ENCODE data around the gene CLEC17A. TPM values are rescaled to one million over a fixed set of nuclear protein-coding genes. Genes with fewer than 3 reads are reported as not detected.
"Not testable (repeated sequence)": the region's sequence is repeated elsewhere in the genome, so short reads cannot be mapped to it uniquely, and the experiment has no call there.

CLEC17A gene
- total RNA-seq, 1 donor = 1.6 TPM

DNA sequence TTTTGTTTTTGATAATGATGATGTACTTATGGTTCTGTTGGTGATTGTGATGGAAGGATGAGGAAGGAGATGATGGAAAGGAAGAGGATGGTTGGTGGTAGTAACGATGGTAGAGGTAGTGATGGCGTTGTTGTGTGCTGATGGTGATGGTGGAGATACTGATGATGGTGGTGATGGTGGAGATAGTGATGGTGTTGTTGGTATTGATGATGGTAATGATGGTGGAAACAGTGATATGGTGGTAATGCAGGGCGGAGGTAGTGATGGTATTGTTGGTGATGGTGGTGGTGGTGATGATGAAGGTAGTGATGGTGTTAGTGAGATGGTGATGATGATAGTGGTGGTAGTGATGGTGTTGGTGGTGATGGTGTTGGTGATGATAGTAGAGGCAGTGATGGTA is 12.7 kb downstream of the CLEC17A start:
- Histone ChIP-seq H3K9me3 (ENCODE audit: low read depth, low read length) (no peaks in the 10 kb centered on the region), H3K4me1 (ENCODE audit: insufficient read depth, low read length) (peaks cover 8% of the 10 kb centered on the region), H3K4me3 (ENCODE audit: low read length) (no peak overlapping the region), H3K27me3 (ENCODE audit: insufficient read depth, low read length) (no peaks in the 10 kb centered on the region)

DNA sequence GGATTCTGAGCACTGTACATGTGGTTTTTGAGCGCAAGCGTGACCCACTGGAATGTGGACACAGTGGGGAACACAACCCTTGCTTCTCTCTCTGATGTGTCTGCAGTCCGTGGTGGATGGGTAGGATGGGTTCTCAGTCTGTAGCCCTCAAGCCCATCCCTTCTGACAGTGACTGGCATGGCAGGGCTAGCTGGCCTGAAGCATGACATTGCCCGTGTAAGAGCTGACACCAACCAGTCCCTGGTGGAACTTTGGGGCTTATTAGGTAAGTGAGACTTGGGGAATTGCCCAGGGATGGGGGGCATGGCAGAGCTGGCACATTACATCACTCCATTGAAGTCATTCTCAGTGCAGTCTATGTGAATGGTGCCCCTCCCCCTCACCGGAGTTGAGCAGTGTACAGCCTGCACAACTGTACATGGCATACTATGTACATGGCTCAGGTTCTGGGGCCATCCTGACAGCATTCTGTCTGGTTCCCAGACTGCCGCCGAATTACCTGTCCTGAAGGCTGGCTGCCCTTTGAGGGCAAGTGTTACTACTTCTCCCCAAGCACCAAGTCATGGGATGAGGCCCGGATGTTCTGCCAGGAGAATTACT is 16.8 kb downstream of the CLEC17A start:
- Histone ChIP-seq H3K9me3 (ENCODE audit: low read depth, low read length) (no peaks in the 10 kb centered on the region), H3K27me3 (ENCODE audit: insufficient read depth, low read length) (no peaks in the 10 kb centered on the region), H3K4me3 (ENCODE audit: low read length) (no peak overlapping the region), H3K4me1 (ENCODE audit: insufficient read depth, low read length) (peaks cover 13% of the 10 kb centered on the region)

DNA sequence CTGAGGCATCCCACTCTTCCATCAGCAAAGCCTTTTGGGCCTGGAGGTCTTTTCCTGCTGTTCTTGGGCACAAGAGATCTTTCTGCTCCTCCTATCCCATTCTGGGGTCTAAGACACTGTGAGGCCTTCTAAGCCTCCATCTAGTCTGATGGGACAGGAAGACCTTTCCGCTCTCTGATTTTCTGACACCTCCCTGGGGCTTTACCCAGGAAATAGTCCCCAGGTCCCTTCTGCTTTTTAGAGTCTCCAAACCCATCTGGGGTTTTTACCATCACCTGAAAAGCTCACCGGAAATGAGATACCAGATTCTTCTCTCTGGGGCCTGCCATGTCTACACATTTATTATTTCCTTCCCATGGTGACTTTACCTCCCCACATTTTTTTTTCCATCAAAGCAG is 21.1 kb downstream of the CLEC17A start:
- Histone ChIP-seq H3K4me1 (ENCODE audit: insufficient read depth, low read length) (peaks cover 40% of the 10 kb centered on the region), H3K9me3 (ENCODE audit: low read depth, low read length) (no peaks in the 10 kb centered on the region), H3K27me3 (ENCODE audit: insufficient read depth, low read length) (no peaks in the 10 kb centered on the region), H3K4me3 (ENCODE audit: low read length) (no peak overlapping the region)

DNA sequence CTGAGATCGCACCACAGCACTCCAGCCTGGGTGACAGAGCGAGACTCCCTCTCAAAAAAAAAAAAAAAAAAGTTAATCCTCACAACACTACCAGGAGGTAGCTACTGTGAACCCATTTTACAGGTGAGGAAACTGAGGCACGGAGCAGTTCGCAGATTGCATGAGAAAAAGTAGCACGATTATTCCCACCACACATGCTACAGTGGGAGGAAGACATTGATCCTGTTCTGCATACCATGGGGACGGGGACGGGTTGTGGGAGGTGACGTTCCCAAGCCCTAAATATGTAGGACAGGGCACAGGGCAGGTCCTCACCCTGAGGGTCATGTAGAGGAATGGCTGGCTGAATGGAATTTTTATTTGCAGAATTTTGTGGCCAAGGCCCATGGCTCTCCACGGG is 23.7 kb downstream of the CLEC17A start:
- Histone ChIP-seq H3K4me3 (ENCODE audit: low read length) (no peak overlapping the region), H3K4me1 (ENCODE audit: insufficient read depth, low read length) (peaks cover 56% of the 10 kb centered on the region), H3K9me3 (ENCODE audit: low read depth, low read length) (no peaks in the 10 kb centered on the region), H3K27me3 (ENCODE audit: insufficient read depth, low read length) (no peaks in the 10 kb centered on the region)

DNA sequence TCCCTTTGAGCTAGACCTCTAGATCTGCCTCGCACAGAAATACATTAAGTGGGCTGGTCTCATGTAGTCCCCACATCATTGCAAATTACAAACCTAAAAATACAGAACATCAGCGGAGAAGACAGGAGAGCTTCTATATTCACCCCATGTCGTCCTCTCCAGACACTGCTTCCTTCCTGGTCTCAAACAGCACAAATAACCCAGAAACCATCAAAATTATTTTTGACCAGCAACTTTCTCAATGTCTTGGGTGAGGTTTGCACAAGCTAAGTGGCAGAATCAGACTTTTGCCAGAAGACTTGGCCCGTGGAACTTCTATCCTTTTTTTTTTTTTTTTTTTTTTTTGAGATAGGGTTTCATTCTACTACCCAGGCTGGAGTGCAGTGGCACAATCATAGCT is 28.2 kb downstream of the CLEC17A start:
- no peak overlapping the region for H3K4me3 ChIP-seq (ENCODE audit: low read length)
- H3K4me1 ChIP-seq (ENCODE audit: insufficient read depth, low read length) = peaks cover 81% of the 10 kb centered on the region
- H3K27me3 ChIP-seq (ENCODE audit: insufficient read depth, low read length) = no peaks in the 10 kb centered on the region
- H3K9me3 ChIP-seq (ENCODE audit: low read depth, low read length) = no peaks in the 10 kb centered on the region

DNA sequence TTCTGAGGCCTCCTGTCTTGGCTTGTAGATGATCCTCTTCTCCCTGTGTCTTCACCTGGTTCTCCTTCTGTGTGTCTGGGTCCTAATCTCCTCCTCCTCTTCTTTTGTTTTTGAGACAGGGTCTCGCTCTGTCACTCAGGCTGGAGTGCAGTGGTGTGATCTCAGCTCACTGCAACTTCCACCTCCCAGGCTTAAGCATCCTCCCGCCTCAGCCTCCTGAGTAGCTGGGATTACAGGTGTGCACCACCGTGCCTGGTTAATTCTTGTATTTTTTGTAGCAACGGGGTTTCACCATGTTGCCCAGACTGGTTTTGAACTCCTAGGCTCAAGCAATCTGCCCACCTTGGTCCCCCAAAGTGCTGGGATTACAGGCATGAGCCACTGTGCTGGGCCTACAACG is 29.4 kb downstream of the CLEC17A start:
- not testable (repeated sequence) for H3K9me3 ChIP-seq (ENCODE audit: low read depth, low read length); H3K27me3 ChIP-seq (ENCODE audit: insufficient read depth, low read length); H3K4me3 ChIP-seq (ENCODE audit: low read length)
- H3K4me1 ChIP-seq (ENCODE audit: insufficient read depth, low read length) = peaks cover 82% of the 10 kb centered on the region

DNA sequence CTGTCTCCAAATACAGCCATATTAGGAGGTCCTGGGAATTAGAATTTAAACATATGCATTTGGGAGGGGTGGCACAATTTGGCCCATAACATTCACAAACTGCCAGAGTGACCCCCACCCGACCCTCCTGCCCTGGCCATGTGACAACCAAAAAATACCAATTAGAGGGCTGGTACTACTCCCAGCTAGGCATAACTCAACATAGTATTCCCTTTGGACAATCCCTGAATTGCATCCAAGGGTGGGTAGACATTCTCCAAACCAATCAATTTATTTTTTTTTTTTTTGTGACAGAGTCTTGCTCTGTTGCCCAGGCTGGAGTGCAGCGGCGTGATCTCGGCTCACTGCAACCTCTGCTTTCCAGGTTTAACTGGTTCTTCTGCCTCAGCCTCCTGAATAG is 29.8 kb downstream of the CLEC17A start:
- H3K9me3 ChIP-seq (ENCODE audit: low read depth, low read length) = no peaks in the 10 kb centered on the region
- peaks cover 86% of the 10 kb centered on the region for H3K4me1 ChIP-seq (ENCODE audit: insufficient read depth, low read length)
- H3K4me3 ChIP-seq (ENCODE audit: low read length) = no peak overlapping the region

DNA sequence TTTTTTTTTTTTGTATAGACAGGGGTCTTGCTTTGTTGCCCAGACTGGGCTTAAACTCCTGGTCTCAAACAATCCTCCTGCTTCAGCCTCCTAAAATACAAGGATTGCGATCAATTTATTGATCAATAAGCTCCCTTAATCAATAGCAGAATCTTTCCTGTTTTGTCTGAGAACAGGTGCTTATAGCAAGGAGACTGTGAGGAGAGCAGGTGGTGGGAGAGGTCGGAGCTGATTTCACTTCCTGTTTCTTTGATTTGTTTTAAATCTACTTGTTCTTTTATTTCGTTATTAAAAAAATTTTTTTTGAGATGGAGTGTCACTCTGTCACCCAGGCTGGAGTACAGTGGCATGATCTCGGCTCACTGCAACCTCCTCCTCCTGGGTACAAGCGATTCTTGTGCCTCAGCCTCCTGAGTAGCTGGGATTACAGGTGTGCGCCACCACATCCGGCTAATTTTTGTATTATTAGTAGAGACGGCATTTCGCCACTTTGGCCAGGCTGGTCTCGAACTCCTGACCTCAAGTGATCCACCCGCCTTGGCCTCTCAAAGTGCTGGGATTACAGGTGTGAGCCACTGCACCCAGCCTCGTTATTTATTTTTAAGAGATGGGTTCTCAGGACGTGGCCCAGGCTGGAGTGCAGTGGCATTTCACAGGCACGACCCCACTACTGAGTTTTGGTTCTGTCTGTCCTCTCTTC is 30.7 kb downstream of the CLEC17A start:
- not testable (repeated sequence) for H3K9me3 ChIP-seq (ENCODE audit: low read depth, low read length); H3K27me3 ChIP-seq (ENCODE audit: insufficient read depth, low read length); H3K4me3 ChIP-seq (ENCODE audit: low read length)
- H3K4me1 ChIP-seq (ENCODE audit: insufficient read depth, low read length) = peaks cover 81% of the 10 kb centered on the region

More for the DNA sequence above, 29.8 kb downstream of the CLEC17A start:
- no peaks in the 10 kb centered on the region for H3K27me3 ChIP-seq (ENCODE audit: insufficient read depth, low read length)

DNA sequence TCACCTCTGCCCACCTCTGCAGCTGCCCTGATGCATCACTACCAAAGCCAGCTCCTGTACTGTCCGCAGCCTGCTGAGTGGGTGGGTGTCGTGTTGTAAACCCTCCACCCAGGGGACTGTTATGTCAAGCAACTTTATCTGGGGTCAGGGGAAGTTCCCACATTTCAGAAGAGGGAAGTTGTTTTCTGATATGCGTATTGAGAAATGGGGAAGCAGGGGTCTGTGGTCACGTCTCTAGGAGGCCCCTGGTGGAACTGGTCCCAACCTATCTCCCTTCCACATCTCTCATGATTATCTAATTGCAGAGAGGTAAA is 31.2 kb downstream of the CLEC17A start:
- Histone ChIP-seq H3K4me3 (ENCODE audit: low read length) (no peak overlapping the region), H3K27me3 (ENCODE audit: insufficient read depth, low read length) (no peaks in the 10 kb centered on the region), H3K9me3 (ENCODE audit: low read depth, low read length) (peaks cover 3% of the 10 kb centered on the region), H3K4me1 (ENCODE audit: insufficient read depth, low read length) (peaks cover 76% of the 10 kb centered on the region)

DNA sequence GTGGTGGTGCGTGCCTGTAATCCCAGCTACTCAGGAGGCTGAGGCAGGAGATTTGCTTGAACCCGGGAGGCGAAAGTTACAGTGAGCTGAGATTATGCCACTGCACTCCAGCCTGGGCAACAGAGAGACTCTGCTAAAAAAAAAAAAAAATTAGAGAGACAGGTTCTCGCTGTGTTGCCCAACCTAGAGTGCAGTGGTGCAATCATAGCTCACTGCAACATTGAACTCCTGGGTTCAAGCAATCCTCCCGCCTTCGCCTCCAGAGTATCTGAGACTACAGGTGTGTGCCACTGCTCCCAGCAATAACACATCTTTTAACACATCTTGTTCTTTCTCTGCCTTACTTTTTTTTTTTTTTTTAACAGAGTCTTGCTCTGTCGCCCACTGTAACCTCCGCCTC is 32.7 kb downstream of the CLEC17A start:
- H3K4me3 ChIP-seq (ENCODE audit: low read length) = no peak overlapping the region
- H3K27me3 ChIP-seq (ENCODE audit: insufficient read depth, low read length) = no peaks in the 10 kb centered on the region
- H3K4me1 ChIP-seq (ENCODE audit: insufficient read depth, low read length) = peaks cover 70% of the 10 kb centered on the region
- H3K9me3 ChIP-seq (ENCODE audit: low read depth, low read length) = peaks cover 13% of the 10 kb centered on the region

DNA sequence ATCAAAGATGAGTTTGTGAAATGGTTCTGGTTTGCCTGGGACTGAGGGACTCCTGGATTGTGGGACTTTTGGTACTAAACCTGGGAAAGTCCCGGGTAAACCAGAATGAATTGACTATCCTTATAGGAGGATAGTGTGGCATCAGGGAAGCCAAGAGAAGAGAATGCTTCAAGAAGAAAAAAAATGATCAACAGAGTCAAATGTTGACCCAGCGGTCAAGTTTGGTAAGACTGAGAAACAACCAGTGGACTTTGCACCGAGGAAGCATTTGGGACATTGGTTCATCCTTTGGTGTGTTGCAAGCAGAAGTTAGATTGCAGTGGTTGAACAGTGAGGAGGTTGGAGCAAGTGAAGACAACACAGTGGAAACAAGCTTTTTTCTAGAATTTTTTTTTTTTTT is 33.5 kb downstream of the CLEC17A start:
- Histone ChIP-seq H3K4me1 (ENCODE audit: insufficient read depth, low read length) (peaks cover 63% of the 10 kb centered on the region), H3K4me3 (ENCODE audit: low read length) (no peak overlapping the region), H3K9me3 (ENCODE audit: low read depth, low read length) (peaks cover 13% of the 10 kb centered on the region), H3K27me3 (ENCODE audit: insufficient read depth, low read length) (no peaks in the 10 kb centered on the region)

DNA sequence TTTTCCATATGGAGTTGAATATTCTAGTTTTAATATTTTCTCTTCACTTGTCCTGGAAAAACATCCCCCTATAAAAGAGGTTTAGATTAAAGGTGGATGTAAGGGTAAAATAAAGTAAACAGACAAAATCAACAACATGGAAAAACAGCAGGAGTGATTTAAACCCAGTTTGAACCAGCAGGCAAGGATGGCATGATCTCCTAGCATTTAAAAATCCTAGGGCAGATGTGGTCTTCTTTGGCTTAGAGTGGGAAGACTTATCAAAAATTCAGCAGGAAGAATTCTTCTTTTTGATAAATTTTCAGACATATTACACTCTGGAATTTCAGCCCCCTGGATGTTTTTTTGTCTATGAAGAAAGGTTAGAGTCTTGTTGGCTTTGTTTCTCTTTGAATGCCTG is 36.5 kb downstream of the CLEC17A start:
- peaks cover 33% of the 10 kb centered on the region for H3K4me1 ChIP-seq (ENCODE audit: insufficient read depth, low read length)
- peaks cover 13% of the 10 kb centered on the region for H3K9me3 ChIP-seq (ENCODE audit: low read depth, low read length)
- no peak overlapping the region for H3K4me3 ChIP-seq (ENCODE audit: low read length)
- no peaks in the 10 kb centered on the region for H3K27me3 ChIP-seq (ENCODE audit: insufficient read depth, low read length)

DNA sequence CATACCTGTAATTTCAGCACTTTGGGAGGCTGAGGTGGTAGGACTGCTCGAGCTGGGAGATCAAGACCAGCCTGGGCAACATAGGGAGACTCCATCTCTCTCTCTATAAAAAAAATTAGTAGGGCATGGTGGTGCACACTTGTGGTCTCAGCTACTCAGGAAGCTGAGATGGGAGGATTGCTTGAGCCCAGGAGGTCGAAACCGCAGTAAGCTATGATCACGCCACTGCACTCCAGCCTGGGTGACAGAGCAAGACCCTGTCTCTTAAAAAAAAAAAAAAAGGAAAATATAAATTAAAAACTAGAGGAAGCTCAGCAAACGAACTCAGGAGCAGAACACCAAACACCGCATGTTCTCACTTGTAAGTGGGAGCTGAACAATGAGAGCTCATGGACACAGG is 41.6 kb downstream of the CLEC17A start:
- not testable (repeated sequence) for H3K4me3 ChIP-seq (ENCODE audit: low read length); H3K27me3 ChIP-seq (ENCODE audit: insufficient read depth, low read length)

DNA sequence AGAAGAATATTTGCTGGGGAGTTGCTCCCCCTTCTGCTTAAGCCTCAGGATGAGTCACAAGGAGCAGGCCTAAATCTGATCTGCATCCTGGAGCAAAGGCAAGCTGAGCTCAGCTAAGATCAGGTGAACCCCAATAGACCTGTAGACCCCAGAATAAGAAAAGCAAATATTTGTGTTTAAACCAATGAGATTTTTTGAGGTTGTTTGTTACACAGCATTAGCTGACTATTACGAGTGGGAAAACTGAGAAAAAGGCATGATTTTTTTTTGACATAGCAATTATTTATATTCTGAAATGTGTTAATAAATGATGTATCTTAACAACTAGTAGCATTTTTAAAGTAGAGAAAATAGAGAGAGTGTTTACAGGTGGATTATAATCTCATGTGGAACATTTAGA is 46.7 kb downstream of the CLEC17A start:
- Histone ChIP-seq H3K4me1 (ENCODE audit: insufficient read depth, low read length) (no peaks in the 10 kb centered on the region), H3K27me3 (ENCODE audit: insufficient read depth, low read length) (no peaks in the 10 kb centered on the region)

More for the DNA sequence above, 41.6 kb downstream of the CLEC17A start:
- not testable (repeated sequence) for H3K9me3 ChIP-seq (ENCODE audit: low read depth, low read length); H3K4me1 ChIP-seq (ENCODE audit: insufficient read depth, low read length)

DNA sequence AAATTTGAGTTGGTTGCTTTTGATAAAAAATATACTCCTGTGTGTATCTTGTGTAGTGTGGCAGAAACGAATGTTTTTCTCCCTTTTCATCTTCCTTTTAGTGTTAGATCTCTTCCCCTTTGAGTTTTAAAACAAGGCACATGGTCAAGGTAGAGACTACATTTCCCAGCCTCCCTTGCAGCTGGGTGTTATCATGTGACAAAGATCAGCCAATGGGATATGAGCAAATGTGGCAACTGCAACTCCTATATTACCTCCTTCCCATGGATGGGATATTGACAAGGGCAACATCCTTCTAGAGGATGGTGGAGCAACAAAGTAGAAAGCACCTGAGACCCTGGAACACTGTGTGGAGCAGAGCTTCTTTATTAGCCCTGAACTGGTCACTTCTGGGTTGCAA is 49.4 kb downstream of the CLEC17A start:
- Histone ChIP-seq H3K4me3 (ENCODE audit: low read length) (no peak overlapping the region), H3K9me3 (ENCODE audit: low read depth, low read length) (no peaks in the 10 kb centered on the region), H3K27me3 (ENCODE audit: insufficient read depth, low read length) (no peaks in the 10 kb centered on the region), H3K4me1 (ENCODE audit: insufficient read depth, low read length) (no peaks in the 10 kb centered on the region)

More for the DNA sequence above, 46.7 kb downstream of the CLEC17A start:
- Histone ChIP-seq H3K4me3 (ENCODE audit: low read length) (no peak overlapping the region), H3K9me3 (ENCODE audit: low read depth, low read length) (no peaks in the 10 kb centered on the region)

DNA sequence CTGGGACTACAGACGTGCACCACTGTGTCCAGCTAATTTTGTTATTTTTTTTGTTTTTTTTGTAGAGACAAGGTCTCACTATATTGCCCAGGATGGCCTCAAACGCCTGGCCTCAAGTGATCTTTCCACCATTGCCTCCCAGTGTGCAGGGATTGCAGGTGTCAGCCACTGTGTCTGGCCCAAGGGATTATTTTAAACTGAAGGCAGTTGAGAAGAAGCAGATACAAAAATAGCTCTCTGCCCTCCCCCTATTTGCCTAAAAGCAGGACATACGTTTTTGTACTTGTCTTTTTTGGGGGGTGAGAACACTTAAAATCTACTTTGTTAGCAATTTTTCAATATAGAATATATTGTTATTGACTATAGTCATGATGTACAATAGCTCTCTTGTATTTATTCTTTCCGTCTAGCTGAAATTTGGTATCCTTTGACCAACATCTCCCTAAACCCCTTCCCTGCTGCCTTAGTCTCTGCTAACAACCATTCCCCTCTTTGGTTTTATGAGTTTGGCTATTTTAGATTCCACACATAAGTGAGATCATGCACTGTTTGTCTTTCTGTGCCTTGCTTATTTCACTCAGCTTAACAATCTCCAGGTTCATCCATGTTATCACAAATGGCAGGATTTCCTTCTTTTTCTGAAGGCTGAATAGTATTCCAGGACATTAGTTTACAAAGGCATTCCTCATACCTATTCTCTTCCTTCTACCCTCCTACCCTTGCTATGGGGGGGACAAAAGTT is 56.8 kb downstream of the CLEC17A start:
- Histone ChIP-seq H3K9me3 (ENCODE audit: low read depth, low read length) (no peaks in the 10 kb centered on the region), H3K4me3 (ENCODE audit: low read length) (no peak overlapping the region), H3K4me1 (ENCODE audit: insufficient read depth, low read length) (no peaks in the 10 kb centered on the region), H3K27me3 (ENCODE audit: insufficient read depth, low read length) (no peaks in the 10 kb centered on the region)
